NOMO-1 (cell line): ENCODE results near the gene OR5W2.
"Not testable (repeated sequence)": the region's sequence is repeated elsewhere in the genome, so short reads cannot be mapped to it uniquely, and the experiment has no call there.

Experiments
- DNase-seq, 2 experiments: peaks; one replicate each; lab custom pipeline; 2025; ENCODE audit not compliant: unreplicated experiment in 2 of 2; lab: John Stamatoyannopoulos, UW

The OR5W2 gene

GRCh38 chr11:55914482-55914881, at the start of gene OR5W2:
Gene OR5W2 (minus strand): TSS chr11:55914582. CDS start chr11:55914582, 0 bp downstream.
- DNase-seq: no peak

- no peak for DNase-seq
Measured at GRCh38 chr11:55956521-55956920, 42.1 kb upstream of the OR5W2 start.

- DNase-seq: no peak
Measured at GRCh38 chr11:55949330-55949729, 34.9 kb upstream of the OR5W2 start.

GRCh38 chr11:55942785-55943392, 28.5 kb upstream of the OR5W2 start:
- DNase-seq: peak in 1 of 2 experiments; percentile 9

- no peak for DNase-seq
Measured at GRCh38 chr11:55936300-55936699, 21.9 kb upstream of the OR5W2 start, which contains the start of gene OR5I1. Gene OR5I1 (minus strand): TSS chr11:55936400. CDS start chr11:55936400, 0 bp downstream.

GRCh38 chr11:55920537-55920936, 6.2 kb upstream of the OR5W2 start:
- no peak for DNase-seq

- DNase-seq: no peak
Measured at GRCh38 chr11:55902308-55902707, 12.1 kb downstream of the OR5W2 start.

GRCh38 chr11:55895216-55895615, 19.2 kb downstream of the OR5W2 start:
- DNase-seq: no peak

GRCh38 chr11:55885481-55885880, 28.9 kb downstream of the OR5W2 start:
- DNase-seq: not testable (repeated sequence)

- not testable (repeated sequence) for DNase-seq
Measured at GRCh38 chr11:55884995-55885394, 29.4 kb downstream of the OR5W2 start.

- not testable (repeated sequence) for DNase-seq
Measured at GRCh38 chr11:55882997-55883396, 31.4 kb downstream of the OR5W2 start, which contains the start of gene TRIM51. Gene TRIM51 (plus strand): TSS chr11:55883297. CDS start chr11:55885429, 2,132 bp downstream.

GRCh38 chr11:55873146-55873545, 41.2 kb downstream of the OR5W2 start:
- DNase-seq: not testable (repeated sequence)

GRCh38 chr11:55872731-55873130, 41.7 kb downstream of the OR5W2 start:
- not testable (repeated sequence) for DNase-seq

- not testable (repeated sequence) for DNase-seq
Measured at GRCh38 chr11:55867354-55867753, 47.0 kb downstream of the OR5W2 start.
